Stimulated activated CD4-positive, alpha-beta T cell treated with anti-CD3 and anti-CD28 coated beads, Interleukin-4, amount 100 ng/mL, for 4 hours (primary cell): ENCODE measurements around the gene FGFBP1.

Experiments
- DNase-seq, 2 experiments: peaks; one replicate each; pipeline ENCODE4 v3.0.0-alpha.2; 2020

The FGFBP1 gene

GRCh38 chr4:15910155-15910940 is 28.2 kb downstream of the FGFBP1 start:
- DNase-seq, result no peak

DNA sequence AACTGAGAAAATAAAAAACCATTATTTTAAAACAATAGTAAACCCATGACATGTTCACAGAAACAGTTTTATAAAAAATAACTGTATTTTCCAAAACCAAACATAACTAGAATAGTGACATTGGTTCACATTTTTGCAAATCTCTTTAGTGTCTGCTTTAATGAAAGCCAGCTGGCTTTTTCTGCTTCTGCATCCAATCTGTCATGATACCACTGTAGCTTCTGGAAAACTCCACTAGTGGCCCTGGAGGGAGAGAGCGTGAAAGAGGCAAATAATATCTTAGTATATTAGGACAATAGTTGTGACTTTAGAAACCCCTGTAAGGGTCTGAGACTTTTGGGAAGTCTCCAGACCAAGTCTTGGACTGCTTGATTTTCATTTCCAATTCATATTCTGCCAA is 31.1 kb downstream of the FGFBP1 start:
- no peak for DNase-seq

DNA sequence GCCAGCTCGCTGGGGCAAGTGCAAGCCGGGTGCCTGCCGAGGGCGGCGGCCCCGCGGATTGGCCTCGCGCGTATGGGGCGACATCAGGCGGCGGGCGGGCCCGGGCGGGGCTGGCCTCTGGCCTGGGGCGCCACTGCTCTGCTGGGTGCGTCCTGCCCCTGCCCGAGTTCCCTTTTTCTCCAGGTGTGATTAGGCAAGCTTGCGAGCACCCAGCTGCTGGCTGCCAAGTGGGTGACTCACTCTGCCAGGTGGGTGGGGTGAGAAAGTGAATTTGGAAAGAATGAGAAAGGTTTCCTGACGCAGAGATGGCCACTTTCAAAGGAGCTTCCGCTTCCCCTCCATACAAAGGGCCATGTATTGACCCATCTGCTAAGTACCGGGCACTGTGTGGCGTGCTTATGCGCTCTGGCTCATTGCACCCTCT is 32.5 kb downstream of the FGFBP1 start:
- peak in 1 of 2 experiments; percentile 4 for DNase-seq

GRCh38 chr4:15902746-15903145 is 35.8 kb downstream of the FGFBP1 start:
- no peak for DNase-seq

- no peak for DNase-seq
These were observed 36.5 kb downstream of the FGFBP1 start for GRCh38 chr4:15901998-15902397.

DNA sequence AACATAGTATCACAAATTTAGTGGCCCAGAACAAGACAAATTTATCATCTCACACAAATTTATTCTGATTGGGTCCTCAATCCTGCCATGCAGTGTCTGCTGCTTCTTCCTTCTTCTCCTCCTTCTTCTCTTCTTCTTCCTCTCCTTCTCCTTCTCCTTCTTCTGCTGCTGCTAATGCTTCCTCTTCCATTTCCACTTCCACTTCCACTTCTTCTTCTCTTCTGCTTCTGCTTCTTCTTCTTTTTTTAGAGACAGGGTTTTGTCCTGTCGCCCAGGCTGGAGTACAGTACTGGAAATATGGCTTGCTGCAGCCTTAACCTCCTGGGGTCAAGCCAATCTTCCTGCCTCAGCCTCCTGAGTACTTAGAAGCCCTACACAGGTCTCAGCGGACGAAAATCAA is 37.5 kb downstream of the FGFBP1 start:
- DNase-seq, result no peak

DNA sequence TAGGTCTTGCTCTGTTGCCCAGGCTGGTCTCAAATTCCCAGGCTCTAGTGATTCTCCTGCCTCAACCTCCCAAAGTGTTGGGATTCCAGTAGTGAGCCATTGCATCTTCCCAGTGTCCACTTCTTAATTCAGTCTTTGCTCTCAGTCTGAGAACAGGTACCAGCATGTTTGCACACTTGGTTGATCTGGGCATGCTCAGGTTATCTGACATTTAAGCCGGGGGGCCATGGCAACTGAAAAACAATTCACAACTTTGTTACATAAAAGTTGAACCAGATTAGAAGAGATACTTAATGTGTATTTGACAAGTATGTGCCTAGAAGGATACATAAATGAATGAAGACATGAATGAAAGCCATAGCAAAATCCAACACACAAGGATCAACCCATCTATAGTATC is 39.0 kb downstream of the FGFBP1 start:
- no peak for DNase-seq

- DNase-seq, result no peak
These were observed 39.6 kb downstream of the FGFBP1 start for GRCh38 chr4:15898902-15899301.

DNA sequence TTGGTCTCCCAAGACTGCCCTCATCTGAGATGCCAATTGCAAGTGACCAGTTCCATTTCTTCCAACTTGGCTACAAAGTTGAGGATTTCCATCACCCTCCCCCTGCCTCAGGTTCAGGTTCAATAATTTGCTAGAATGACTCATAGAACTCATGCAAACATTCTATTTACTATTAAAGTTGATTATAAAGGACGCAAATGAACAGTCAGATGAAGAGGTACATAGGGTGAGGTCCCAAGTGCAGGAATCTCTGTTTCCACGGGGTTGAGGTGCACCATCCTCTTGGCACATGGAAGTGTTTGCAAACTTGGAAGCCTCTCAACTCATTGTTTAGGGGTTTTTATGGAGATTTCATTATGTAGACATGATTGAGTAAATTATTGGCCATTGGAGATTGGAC is 41.0 kb downstream of the FGFBP1 start:
- DNase-seq, result no peak

DNA sequence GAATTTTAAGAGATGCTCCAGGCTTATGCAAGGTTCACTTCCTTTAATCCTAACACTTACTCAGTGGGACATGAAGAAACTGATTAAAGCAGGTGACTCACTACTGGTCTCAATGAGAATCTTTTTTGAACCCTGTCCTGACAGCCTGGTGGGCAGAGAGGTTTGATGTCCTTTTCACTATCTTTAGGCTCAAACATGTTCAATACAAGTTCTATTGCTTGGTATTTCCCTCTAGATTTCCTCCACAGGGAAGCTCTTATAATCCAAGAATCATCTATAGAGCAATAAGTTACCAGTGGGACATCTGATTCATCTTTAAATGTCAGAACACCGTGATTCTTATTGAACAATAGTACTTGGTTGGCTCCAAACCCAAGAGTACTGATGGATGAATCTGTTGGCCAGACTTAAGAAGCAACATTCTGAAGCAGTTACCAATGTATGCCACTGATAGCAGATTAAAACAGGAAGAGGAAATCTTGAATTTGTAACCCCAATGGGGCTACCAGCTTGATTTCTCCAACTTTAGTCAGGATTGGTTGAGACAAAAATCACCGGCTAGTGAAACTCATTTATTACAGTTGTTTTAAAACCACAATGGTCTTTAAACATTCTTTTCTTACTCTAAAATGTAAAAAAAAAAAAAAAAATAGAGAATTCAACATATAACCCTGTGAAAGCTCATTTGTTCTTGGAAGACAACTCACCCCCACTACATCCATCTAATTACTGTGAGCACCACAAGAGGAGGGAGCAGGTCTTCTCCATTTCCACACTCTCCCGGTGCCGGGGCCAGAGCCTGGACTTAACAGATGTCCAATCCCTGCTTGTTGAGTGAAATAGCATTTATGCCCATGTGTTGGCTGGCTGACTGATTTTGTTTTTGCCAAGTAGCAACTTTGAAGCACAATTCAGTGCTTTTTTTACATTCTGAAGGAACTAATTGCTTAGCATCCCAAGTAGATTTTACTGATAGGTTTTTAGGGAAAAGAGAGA is 43.3 kb downstream of the FGFBP1 start:
- no peak for DNase-seq

GRCh38 chr4:15894393-15894792 is 44.1 kb downstream of the FGFBP1 start:
- no peak for DNase-seq

GRCh38 chr4:15893962-15894361 is 44.6 kb downstream of the FGFBP1 start:
- DNase-seq, result no peak

GRCh38 chr4:15891312-15891711 is 47.2 kb downstream of the FGFBP1 start:
- no peak for DNase-seq

DNA sequence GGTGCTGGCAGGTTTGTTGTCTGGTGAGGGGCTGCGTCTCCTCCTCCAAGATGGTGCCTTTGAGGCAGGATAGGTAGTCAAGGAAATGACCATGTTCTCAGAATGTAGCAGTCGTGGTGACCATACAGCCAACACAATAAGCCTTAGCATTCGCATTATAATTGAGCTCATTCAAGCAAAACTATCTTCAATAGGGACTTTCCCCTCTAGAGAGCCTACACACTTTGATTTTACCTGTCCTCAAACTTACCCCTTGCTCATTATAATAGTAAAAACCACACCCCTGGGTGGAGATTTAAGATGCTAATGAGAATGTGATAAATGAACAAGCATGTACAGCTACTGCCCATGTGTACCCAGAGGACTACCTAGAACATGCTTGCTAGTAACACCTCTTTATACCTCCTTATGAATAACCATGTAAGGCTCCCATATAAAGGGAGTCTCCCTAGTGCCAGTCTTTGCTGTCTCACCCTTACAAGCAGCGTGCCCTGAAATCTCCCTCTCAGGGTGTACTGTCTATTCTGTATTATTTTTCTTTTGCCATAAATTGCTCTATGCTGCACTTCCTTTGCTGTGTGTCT is 48.2 kb downstream of the FGFBP1 start:
- DNase-seq, result no peak

- DNase-seq, result no peak
These were observed 50.0 kb downstream of the FGFBP1 start for GRCh38 chr4:15888515-15888914.
